Gastroesophageal sphincter (tissue), 3 donors: ENCODE data around the gene ITGA6.

Source experiments
- CTCF ChIP-seq, 4 experiments: fragments of 200-600 bp in 2 of 4; fragments of 450-650 bp in 2 of 4; sonication (generic) in 1 of 4; IDR thresholded peaks; one replicate each; pipeline ENCODE4 v1.5.1; 2017 to 2019; ENCODE audit warnings: antibody characterized with exemption in 4 of 4, mild to moderate bottlenecking in 2 of 4, moderate library complexity in 2 of 4
- POLR2A ChIP-seq, 2 donors: fragments of 450-650 bp; IDR thresholded peaks; one replicate each; pipeline ENCODE4 v1.6.1; 2017; ENCODE audit warnings: antibody characterized with exemption in 2 of 2, mild to moderate bottlenecking in 2 of 2, moderate library complexity in 1 of 2

- TF ChIP-seq CTCF (IDR thresholded peaks at IDR 0.05) = no peak
- no peak for TF ChIP-seq POLR2A (IDR thresholded peaks at IDR 0.05)
Measured at GRCh38 chr2:172525601-172526000, 98.2 kb downstream of the ITGA6 start.
